GM21717 (cell line): ENCODE data around the gene ARMH1.

Source experiments
- ATAC-seq: cut with Tn5 transposase; IDR thresholded peaks from one replicate; pipeline ENCODE4 v1.9.1; 2021; ENCODE audit warnings: mild to moderate bottlenecking, moderate library complexity; ENCODE audit not compliant: unreplicated experiment

ARMH1 gene

GRCh38 chr1:44643721-44644334 lies 30.7 kb upstream of the ARMH1 start:
- ATAC-seq = no peak

DNA sequence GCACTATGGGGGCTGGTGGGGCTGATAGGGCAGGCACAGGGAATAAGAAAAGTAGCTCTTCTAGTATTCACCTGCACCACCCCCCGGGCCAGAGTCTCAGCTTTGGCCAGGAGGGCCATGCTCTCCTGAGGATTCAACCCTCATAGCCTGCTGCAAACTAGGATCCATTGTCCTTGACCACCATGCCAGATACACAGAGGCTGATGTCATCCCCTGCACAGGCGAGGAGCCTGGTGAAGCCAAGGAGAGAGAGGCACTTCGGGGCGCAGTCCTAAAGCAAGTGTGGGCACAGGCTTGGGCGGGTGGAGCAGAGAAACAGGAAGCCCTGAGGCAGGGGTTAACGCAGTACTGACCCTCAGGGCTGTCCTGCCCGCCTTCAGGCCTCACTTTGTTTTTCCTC lies 29.7 kb upstream of the ARMH1 start:
- ATAC-seq = no peak

GRCh38 chr1:44645476-44646244 lies 28.9 kb upstream of the ARMH1 start:
- no peak for ATAC-seq

GRCh38 chr1:44646261-44647110 lies 28.0 kb upstream of the ARMH1 start:
- ATAC-seq = no peak

- no peak for ATAC-seq
Observed at GRCh38 chr1:44647896-44648295, 26.6 kb upstream of the ARMH1 start.

GRCh38 chr1:44648529-44649250 lies 25.8 kb upstream of the ARMH1 start:
- no peak for ATAC-seq

DNA sequence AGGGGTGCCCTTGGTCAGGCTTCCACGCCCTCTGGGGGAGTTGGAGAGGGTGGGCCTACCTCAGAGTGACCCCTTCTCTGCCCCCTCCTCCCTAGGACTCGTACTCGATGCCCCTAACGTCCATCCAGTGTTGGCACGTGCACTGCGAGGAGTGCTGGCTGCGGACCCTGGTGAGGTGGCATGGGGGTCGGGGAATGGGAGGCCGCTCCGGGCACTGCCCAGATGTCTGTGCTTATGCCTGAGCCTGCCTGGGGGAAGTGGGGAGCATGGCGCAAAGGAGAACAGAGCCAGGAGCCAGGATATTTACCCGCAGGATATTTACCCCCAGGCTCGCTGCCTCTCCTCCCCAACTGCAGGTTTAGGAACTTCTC lies 24.7 kb upstream of the ARMH1 start:
- ATAC-seq = no peak

- no peak for ATAC-seq
Observed at GRCh38 chr1:44650159-44650831, 24.2 kb upstream of the ARMH1 start.

DNA sequence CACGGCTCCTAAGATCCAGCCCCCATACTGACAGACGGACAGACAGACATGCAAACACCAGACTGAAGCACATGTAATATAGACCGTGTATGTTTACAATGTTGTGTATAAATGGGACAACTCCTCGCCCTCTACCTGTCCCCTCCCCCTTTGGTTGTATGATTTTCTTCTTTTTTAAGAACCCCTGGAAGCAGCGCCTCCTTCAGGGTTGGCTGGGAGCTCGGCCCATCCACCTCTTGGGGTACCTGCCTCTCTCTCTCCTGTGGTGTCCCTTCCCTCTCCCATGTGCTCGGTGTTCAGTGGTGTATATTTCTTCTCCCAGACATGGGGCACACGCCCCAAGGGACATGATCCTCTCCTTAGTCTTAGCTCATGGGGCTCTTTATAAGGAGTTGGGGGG lies 23.4 kb upstream of the ARMH1 start:
- ATAC-seq = no peak

GRCh38 chr1:44652445-44653106 lies 21.9 kb upstream of the ARMH1 start:
- peak; percentile 75 for ATAC-seq

GRCh38 chr1:44653107-44653964 lies 21.2 kb upstream of the ARMH1 start:
- no peak for ATAC-seq

DNA sequence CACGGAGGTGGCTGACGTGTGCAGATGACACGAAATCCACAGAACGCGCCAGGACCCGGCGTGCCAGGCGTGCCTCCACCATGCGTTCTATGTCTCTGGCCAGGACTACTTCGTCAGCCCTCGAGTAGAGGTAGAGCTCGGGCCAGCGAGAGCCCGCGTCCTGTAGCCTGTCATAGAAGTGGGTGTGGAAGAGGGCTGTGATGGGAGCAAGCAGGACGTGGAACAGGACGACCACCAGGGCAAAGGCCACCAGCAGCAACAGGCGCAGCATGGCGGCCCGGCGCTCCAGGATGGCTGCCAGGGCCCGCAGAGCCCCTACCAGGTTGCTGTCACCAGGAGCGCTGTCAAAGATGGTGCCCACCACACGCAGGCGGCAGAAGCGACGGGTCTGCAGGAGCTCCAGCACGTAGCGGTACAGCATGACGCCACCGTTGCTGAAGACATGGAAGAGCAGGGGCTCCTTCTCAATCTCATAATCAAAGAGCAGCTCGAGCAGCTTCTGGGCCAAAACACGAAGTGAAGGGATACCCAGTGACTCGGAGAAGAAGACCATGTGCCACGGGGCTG lies 19.8 kb upstream of the ARMH1 start:
- ATAC-seq = no peak

- ATAC-seq = no peak
Observed at GRCh38 chr1:44655609-44656008, 18.9 kb upstream of the ARMH1 start.

- ATAC-seq = no peak
Observed at GRCh38 chr1:44659566-44659965, 14.9 kb upstream of the ARMH1 start.

- ATAC-seq = no peak
Observed at GRCh38 chr1:44660176-44660575, 14.3 kb upstream of the ARMH1 start.

DNA sequence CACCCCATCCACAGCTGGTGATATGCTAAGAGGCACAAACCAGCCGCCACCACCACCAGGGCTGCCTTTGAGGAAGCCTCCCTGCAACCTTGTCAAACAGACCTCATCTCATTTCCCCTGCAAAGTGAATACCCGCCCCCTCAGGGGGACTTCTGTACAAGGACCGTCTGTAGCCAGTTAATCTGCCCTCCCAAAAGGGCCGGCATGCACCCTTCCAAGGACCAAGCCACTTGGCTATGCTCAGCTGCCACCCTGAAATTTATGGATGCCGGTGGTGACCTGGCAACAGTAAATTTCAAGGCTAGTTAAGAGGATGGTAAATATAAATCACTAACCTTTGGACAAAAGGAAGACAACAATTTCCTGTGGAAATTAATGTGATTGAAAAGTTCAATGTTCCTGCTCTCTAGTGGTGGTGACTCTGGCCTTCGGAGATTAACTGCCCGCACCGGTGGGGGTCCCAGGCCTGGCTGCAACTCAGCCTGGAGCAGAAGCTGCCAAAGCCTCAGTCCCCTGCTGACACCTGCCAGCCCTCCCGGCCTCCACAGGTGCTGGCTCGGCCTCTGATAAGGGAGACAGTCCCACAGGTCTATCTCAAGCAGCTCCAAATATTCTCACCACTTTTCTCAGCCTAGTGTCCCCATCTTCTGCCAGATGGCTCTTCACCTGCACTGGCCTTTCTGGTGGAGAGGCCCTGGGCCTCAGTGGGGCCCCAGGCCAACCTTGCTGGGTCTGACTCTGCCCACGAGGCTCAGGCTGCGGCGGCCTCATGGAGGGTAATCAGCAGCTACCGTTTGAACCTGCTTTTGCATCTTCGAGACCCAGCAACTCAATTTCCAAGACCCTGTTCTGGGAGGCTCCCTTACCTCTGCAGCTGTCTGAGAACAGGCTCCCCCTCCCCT lies 12.5 kb upstream of the ARMH1 start:
- ATAC-seq = no peak

- ATAC-seq = no peak
Observed at GRCh38 chr1:44662683-44663030, 11.9 kb upstream of the ARMH1 start.

GRCh38 chr1:44663417-44663816 lies 11.1 kb upstream of the ARMH1 start:
- ATAC-seq = no peak
